Activated CD8-positive, alpha-beta memory T cell treated with anti-CD3 and anti-CD28 coated beads, Interleukin-2, amount 50 U/mL, for 1 hour (primary cell): ENCODE data around the gene MICAL3.
"Not testable (repeated sequence)": the region's sequence is repeated elsewhere in the genome, so short reads cannot be mapped to it uniquely, and the experiment has no call there.

Experiments used
- DNase-seq: peaks from one replicate; pipeline ENCODE4 v3.0.0-alpha.2; 2020; ENCODE audit errors: extremely low read depth

The MICAL3 gene

DNA sequence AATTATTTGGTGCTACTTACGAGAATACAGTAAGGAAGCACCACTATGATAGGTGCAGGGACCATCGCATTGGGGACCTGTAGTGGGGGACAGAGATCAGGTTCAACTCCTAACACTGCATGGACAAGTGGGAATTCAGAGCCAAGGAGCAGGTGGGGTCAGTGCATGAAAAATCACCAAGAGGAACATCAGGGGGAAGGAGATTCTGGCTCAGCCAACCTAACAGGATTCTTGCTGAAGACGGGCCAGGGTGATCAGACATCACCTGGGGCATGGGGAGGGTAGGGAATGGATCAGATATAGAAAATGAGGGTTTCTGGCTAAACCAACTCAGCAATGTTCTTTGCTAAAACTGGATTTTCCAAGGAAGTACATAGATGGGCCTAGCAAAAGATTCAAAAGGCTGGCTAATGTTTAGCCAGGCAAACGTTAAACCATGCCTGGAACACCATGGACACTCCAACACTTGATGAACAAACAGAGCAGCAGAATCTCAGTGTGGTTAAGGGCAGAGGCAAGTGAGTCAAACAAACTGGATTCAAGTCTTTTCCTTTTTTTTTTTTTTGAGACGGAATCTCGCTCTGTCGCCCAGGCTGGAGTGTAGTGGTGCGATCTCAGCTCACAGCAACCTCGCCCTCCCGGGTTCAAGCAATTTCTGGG is 70.0 kb downstream of the MICAL3 start:
- no peak for DNase-seq

GRCh38 chr22:17953147-17953546 is 71.2 kb downstream of the MICAL3 start:
- DNase-seq: no peak

GRCh38 chr22:17952273-17952801 is 72.0 kb downstream of the MICAL3 start:
- DNase-seq: no peak

DNA sequence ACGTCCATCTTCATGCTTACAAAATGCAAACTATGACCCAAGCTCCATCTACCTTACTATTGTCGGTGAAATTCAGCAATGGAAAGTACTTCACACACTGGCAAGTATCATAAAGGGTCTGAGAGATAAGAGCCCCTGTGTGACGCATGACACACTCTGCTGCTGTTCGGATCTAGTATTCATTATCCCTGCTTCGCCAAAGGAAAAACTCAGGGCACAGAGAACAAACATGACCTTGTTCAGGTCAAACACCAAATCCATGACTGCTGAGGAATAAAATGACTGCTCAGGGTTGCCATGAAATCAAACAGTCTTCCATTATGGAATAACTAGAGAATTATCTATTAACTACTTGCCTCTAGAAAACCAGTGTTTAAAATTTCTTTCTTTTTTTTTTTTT is 73.0 kb downstream of the MICAL3 start:
- DNase-seq: no peak

DNA sequence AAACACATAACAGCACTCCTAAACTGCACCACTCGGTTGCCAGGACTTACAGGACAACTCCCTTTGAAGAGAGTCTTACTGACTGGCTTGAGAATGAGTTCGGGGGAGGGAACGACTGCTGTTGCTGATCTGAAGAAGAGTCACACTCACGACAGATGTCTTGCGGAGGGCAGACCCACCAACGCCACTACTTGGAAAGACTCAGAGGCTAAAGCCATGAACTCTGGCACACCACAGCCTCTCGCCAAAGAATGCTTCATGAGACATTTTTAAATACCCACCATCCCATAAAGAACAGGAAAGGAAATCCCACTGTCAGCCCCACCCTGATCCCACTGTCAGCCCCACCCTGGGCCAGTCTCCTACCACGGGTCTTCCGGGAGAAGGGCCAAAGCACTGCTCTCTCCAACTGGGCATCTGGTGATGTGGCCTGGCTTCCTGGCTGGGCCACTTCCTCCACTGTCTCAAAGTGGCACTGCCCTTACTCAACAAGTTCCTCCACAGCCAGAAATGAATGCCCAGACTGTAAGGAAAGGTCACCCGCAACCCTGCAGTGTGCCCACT is 73.6 kb downstream of the MICAL3 start:
- DNase-seq: no peak

- DNase-seq: no peak
Measured at GRCh38 chr22:17949642-17950473, 74.5 kb downstream of the MICAL3 start.

DNA sequence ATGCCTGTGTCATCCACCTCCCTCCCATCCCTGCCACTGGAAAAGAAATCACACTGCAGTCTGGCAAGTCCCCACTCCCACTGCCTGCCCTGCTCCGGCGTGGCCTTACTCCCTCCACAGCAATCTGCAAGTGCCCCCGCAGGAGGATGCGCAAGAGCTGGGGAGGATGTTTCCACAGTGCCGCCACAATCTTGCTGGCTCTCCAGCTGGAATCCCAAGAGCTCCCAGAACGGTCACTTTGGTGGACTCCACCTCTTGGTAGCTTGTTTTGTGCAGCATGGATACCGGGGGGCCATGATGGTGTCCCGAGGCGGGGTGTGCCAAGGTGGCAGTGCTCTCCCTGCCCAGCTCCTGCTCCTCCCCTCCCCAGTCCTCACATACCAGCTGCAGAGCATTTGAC is 76.3 kb downstream of the MICAL3 start:
- DNase-seq: no peak

DNA sequence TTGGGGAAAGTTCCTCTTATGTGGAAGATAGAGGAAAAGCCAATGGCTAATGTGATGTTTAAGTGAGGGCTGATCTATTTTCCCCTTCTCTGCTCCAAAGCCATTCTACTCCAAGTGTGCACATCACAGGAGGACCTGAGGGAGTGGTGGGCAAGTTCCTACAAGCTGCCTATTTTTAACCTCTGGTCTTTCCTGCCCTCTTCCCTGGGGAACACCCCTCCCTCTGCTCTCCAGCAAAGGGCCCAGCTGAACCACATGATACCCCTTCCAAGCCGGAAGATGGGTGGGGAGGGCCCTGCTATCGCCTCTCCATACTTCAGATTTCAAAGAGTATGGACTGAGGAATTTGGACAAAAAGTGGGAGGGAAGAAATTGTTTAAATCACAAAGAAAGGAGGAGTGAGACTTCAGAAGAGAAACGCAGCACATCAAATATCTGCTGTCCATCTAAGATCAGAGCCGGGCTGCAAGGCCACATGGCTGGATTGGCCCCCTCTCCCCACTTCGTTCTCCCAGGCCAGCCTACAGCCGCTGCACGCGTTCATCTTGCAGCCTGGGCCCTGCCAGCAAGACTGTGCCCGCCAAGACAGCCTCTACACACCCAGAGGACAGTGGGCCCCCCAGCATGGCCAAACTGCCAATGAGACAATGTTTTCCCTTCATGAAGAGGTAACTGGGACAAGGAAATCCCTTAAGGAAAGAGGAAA is 77.5 kb downstream of the MICAL3 start:
- DNase-seq: no peak

DNA sequence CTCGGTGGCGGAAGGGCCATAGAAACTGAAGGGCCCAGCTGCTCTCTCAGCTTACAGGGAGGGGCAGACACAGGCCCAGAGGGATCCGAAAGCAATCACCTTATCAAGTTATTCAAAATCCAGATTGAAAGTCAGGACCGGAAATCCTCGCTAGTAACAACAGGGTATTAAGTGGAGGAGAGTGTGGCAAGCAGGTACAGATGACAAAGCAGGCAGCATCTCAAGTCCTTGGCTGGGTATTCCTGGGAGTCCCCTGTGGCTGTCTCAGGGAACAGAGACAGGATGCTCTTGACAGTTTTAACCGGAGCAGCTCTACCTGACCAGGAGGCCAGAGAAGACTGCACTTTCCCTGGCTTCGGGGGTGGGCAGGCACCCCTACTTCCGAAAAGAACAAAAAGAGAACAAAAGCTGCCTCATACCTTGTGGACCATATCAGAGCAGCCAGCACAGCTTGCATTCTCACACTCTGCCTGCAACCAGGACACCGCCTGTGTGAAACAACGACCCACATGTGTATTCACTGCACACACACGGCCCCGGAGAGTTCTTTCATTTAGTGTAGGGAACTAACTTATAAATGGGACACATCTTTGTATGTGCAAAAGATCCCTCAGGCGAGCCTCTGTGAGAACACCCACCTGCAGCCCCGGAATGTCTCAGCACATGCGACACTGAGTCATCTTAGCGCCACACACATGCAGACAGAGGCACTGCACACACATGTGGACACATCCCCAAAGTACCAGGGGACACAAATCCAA is 78.3 kb downstream of the MICAL3 start:
- DNase-seq: no peak

GRCh38 chr22:17945156-17945887 is 79.0 kb downstream of the MICAL3 start:
- no peak for DNase-seq

GRCh38 chr22:17944256-17944655 is 80.1 kb downstream of the MICAL3 start:
- no peak for DNase-seq

DNA sequence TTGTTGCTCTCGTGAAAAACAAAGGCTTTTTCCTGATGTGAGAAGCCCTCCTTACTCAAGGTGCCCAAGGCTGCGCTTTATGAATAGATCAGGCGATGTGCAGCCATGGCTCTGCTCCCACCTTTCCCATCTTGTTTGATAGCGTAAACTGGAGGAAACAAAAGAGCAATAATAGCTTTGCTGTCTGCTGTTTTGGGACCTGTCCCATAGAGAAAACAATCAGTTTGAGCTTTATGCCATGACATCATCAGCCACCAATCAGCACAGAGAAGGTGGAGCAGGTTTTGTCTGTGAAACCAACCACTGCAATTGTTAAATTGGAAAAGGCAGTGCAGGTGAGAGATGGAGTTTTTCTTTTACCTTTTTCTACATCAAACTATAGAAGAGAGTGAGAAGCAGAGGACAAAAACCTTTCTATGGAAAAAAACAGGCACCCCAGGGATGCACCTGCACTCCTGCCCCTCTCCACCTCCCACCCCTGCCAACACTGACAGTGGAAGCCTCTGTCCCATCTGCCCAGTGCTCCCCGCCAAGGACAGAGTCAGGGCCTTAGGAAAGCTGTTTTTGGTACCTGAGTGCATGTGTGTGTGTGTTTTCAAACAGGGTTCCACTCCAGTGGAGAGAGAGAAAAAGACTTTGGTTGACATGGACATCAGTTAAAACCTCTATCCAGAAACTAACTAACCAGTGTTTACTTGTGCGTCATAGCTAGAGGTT is 80.7 kb downstream of the MICAL3 start:
- DNase-seq: no peak

- DNase-seq: no peak
Measured at GRCh38 chr22:17942721-17943120, 81.6 kb downstream of the MICAL3 start.

- DNase-seq: no peak
Measured at GRCh38 chr22:17941471-17942406, 82.6 kb downstream of the MICAL3 start.

GRCh38 chr22:17939579-17939978 is 84.8 kb downstream of the MICAL3 start:
- no peak for DNase-seq

GRCh38 chr22:17939011-17939410 is 85.3 kb downstream of the MICAL3 start:
- DNase-seq: no peak

GRCh38 chr22:17938484-17938924 is 85.9 kb downstream of the MICAL3 start:
- DNase-seq: no peak

- DNase-seq: not testable (repeated sequence)
Measured at GRCh38 chr22:17932457-17932856, 91.9 kb downstream of the MICAL3 start.

DNA sequence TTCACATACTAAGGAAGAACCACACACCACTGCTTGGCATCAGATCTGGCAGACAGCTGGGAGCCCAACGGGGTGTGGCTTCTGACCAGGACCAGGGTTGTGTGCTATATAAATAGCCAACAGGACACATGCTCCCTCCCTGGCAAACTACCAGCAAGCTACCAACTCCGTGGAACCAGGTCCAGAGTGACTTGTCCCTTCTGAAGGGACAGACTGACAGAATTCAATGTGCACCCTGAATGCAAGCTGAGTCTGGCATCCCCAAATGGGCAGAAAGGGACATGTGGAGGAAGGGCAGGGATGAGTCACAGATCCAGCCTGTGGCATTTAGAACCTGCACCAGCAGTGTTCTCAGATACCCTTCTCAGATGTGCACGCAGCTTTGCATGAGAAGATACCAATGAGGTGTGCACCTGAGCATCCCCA is 92.9 kb downstream of the MICAL3 start:
- no peak for DNase-seq
